GM19239 (cell line): ENCODE measurements around the gene SLC6A19.
"Not testable (repeated sequence)": the region's sequence is repeated elsewhere in the genome, so short reads cannot be mapped to it uniquely, and the experiment has no call there.

Experiments
- DNase-seq: peaks from one replicate; pipeline ENCODE4 v3.0.0; 2011; ENCODE audit warnings: low spot score; ENCODE audit not compliant: insufficient read length
- FAIRE-seq: peaks from 2 replicates; lab custom pipeline; 2011; peaks lifted over from hg19 to GRCh38; lab: Jason Lieb, UNC

The SLC6A19 gene

GRCh38 chr5:1201327-1202025 is at the start of gene SLC6A19:
SLC6A19 (plus strand) TSS chr5:1201595; CDS start chr5:1201651, 56 bp downstream.
- DNase-seq (no peak), FAIRE-seq (no peak)

GRCh38 chr5:1152156-1152555 is 49.2 kb upstream of the SLC6A19 start:
- DNase-seq (no peak), FAIRE-seq (no peak)

- DNase-seq (no peak), FAIRE-seq (no peak)
These were observed 48.6 kb upstream of the SLC6A19 start for GRCh38 chr5:1152771-1153282.

- FAIRE-seq (no peak), DNase-seq (no peak)
These were observed 48.0 kb upstream of the SLC6A19 start for GRCh38 chr5:1153428-1153827.

- DNase-seq (no peak), FAIRE-seq (no peak)
These were observed 46.0 kb upstream of the SLC6A19 start for GRCh38 chr5:1155191-1156032.

- FAIRE-seq: no peak
- no peak for DNase-seq
These were observed 45.2 kb upstream of the SLC6A19 start for GRCh38 chr5:1156033-1156753.

- no peak for DNase-seq
- FAIRE-seq: no peak
These were observed 44.5 kb upstream of the SLC6A19 start for GRCh38 chr5:1156754-1157460.

GRCh38 chr5:1157461-1157986 is 43.9 kb upstream of the SLC6A19 start:
- FAIRE-seq, DNase-seq: not testable (repeated sequence)

GRCh38 chr5:1158647-1159340 is 42.6 kb upstream of the SLC6A19 start:
- no peak for FAIRE-seq
- no peak for DNase-seq

- no peak for DNase-seq
- FAIRE-seq: no peak
These were observed 42.1 kb upstream of the SLC6A19 start for GRCh38 chr5:1159341-1159675.

- DNase-seq (no peak), FAIRE-seq (no peak)
These were observed 41.5 kb upstream of the SLC6A19 start for GRCh38 chr5:1159774-1160406.

GRCh38 chr5:1161108-1161832 is 40.1 kb upstream of the SLC6A19 start:
- FAIRE-seq (no peak), DNase-seq (no peak)

- DNase-seq (no peak), FAIRE-seq (no peak)
These were observed 39.6 kb upstream of the SLC6A19 start for GRCh38 chr5:1161833-1162229.

- no peak for FAIRE-seq
- DNase-seq: no peak
These were observed 39.1 kb upstream of the SLC6A19 start for GRCh38 chr5:1162276-1162675.

GRCh38 chr5:1162751-1163150 is 38.6 kb upstream of the SLC6A19 start:
- DNase-seq (no peak), FAIRE-seq (no peak)

- DNase-seq: no peak
- FAIRE-seq: no peak
These were observed 38.0 kb upstream of the SLC6A19 start for GRCh38 chr5:1163366-1163765.

GRCh38 chr5:1163879-1164278 is 37.5 kb upstream of the SLC6A19 start:
- FAIRE-seq (no peak), DNase-seq (no peak)
